Stimulated activated CD4-positive, alpha-beta T cell treated with anti-CD3 and anti-CD28 coated beads, Interleukin-4, amount 100 ng/mL, for 4 hours (primary cell): ENCODE data around the gene ERFE.
"Not testable (repeated sequence)": the region's sequence is repeated elsewhere in the genome, so short reads cannot be mapped to it uniquely, and the experiment has no call there.

Source experiments
- DNase-seq, 2 experiments: peaks; one replicate each; pipeline ENCODE4 v3.0.0-alpha.2; 2020

Gene ERFE

GRCh38 chr2:238158509-238159070 is at the start of gene ERFE:
TSS of gene ERFE (plus strand) at chr2:238158970. CDS start at chr2:238159008, 38 bp downstream.
- DNase-seq, result peak; percentile 44 to 60

GRCh38 chr2:238113611-238114010 is 45.2 kb upstream of the ERFE start:
- DNase-seq, result no peak

- no peak for DNase-seq
These were observed 44.4 kb upstream of the ERFE start for GRCh38 chr2:238114331-238114841.

- DNase-seq, result no peak
These were observed 43.7 kb upstream of the ERFE start for GRCh38 chr2:238114851-238115660.

GRCh38 chr2:238115709-238116108 is 43.1 kb upstream of the ERFE start:
- not testable (repeated sequence) for DNase-seq

- DNase-seq, result no peak
These were observed 42.2 kb upstream of the ERFE start for GRCh38 chr2:238116298-238117198.

- no peak for DNase-seq
These were observed 41.3 kb upstream of the ERFE start for GRCh38 chr2:238117199-238118154.

- DNase-seq, result no peak
These were observed 38.9 kb upstream of the ERFE start for GRCh38 chr2:238119756-238120462.

GRCh38 chr2:238120463-238121298 is 38.1 kb upstream of the ERFE start:
- no peak for DNase-seq

- no peak for DNase-seq
These were observed 37.1 kb upstream of the ERFE start for GRCh38 chr2:238121511-238122286.

- DNase-seq, result no peak
These were observed 36.2 kb upstream of the ERFE start for GRCh38 chr2:238122287-238123217.

GRCh38 chr2:238123218-238123971 is 35.4 kb upstream of the ERFE start:
- no peak for DNase-seq

- DNase-seq, result no peak
These were observed 34.7 kb upstream of the ERFE start for GRCh38 chr2:238123991-238124470.

- no peak for DNase-seq
These were observed 34.2 kb upstream of the ERFE start for GRCh38 chr2:238124488-238125126.

GRCh38 chr2:238125127-238125885 is 33.5 kb upstream of the ERFE start:
- DNase-seq, result no peak

GRCh38 chr2:238126338-238126737 is 32.4 kb upstream of the ERFE start:
- DNase-seq, result no peak
